ENCODE results near the gene NUCKS1.

Gene NUCKS1

GRCh38 chr1:205670150-205670446 lies 79.9 kb downstream of the NUCKS1 start:
- Histone ChIP-seq H3K4me3 (no peak overlapping the region), H3K27ac (no peak overlapping the region)
- TF ChIP-seq FOXP2 (optimal IDR thresholded peaks at IDR 0.05; ENCODE audit: control extremely low read depth, extremely low read length, insufficient read depth) (no peak), EZH2 (IDR thresholded peaks at IDR 0.05) (no peak), POLR2AphosphoS5 (IDR thresholded peaks at IDR 0.05; ENCODE audit: borderline replicate concordance, low read depth, low read length) (no peak)

DNA sequence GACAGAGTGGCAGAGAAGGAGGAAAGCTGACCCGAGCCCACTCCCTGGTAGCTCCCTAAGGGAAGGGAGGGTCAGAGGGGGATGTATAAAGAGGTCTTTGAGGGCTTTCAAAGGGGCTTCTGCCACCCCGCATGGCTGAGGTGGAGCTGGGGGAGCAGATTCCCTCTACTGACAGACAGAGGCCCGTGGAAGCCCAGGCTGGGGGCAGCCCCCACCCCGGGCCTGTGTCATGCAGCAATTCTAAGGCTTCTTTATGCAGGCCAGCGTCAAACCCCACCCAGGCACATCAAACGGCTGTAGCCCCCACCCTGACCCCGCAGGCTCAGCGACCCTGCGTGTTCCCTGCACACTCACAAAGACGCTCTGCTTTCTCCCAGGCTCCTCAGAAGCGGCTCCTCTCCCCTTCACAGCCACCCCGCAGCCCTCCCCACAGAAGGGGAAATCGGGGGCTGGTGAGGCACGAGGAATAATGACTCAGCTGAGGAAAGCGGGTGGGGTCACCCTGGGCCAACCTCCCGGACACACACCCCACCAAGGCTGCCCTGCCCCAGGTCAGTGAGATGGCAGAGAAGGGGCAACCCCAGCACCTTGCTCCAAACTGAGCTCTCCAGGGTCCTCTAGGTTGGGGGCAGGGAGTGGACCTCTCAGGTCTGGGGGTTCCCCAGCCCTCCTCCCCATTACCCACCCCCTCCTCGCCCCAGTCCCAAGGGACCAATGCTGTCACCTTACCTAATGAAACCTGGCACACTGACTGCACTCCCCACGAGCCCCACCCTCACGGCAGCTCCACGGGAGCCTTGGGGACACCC lies 80.4 kb downstream of the NUCKS1 start:
- no peak overlapping the region for H3K9ac ChIP-seq (ENCODE audit: insufficient read length)
- H3K27ac ChIP-seq = no peak overlapping the region
- H3K4me3 ChIP-seq = no peak overlapping the region
- H3K36me3 ChIP-seq (ENCODE audit: insufficient read depth, low read length) = no peaks in the 10 kb centered on the region
- TF ChIP-seq EZH2 (IDR thresholded peaks at IDR 0.05) (no peak), FOXP2 (optimal IDR thresholded peaks at IDR 0.05; ENCODE audit: control extremely low read depth, extremely low read length, insufficient read depth) (no peak), POLR2AphosphoS5 (IDR thresholded peaks at IDR 0.05; ENCODE audit: borderline replicate concordance, low read depth, low read length) (no peak)
- H3K9me3 ChIP-seq (ENCODE audit: low read depth, low read length) = no peaks in the 10 kb centered on the region
- no peak for DNase-seq (ENCODE audit: low read depth, low spot score)

More at GRCh38 chr1:205670150-205670446, 79.9 kb downstream of the NUCKS1 start:
- Histone ChIP-seq H3K36me3 (ENCODE audit: insufficient read depth, low read length) (no peaks in the 10 kb centered on the region), H3K9ac (ENCODE audit: insufficient read length) (no peak overlapping the region), H3K9me3 (ENCODE audit: low read depth, low read length) (no peaks in the 10 kb centered on the region)
- DNase-seq (ENCODE audit: low read depth, low spot score) = no peak

DNA sequence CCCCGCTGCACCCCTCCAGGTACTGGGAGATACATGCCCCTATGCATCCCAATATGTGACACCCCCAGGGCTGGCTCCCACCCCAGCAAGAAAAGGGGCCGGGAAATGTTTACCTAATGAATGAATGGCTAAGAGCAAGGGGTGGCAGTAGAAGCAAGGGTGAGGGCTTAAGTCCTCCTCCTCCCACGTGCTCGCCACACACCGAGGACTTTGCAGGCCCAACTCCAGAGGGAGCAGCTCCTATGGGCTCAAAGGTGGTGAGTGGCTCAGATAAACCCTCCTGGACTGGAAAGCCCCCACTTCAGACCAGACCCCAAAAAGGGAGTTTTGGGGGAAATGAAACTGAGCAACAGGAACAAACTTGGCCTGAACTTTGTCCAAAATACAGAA lies 81.0 kb downstream of the NUCKS1 start:
- no peak for DNase-seq (ENCODE audit: low read depth, low spot score)
- no peaks in the 10 kb centered on the region for H3K9me3 ChIP-seq (ENCODE audit: low read depth, low read length)
- no peak overlapping the region for H3K9ac ChIP-seq (ENCODE audit: insufficient read length)
- H3K36me3 ChIP-seq (ENCODE audit: insufficient read depth, low read length) = no peaks in the 10 kb centered on the region
- H3K27ac ChIP-seq = no peak overlapping the region
- TF ChIP-seq FOXP2 (optimal IDR thresholded peaks at IDR 0.05; ENCODE audit: control extremely low read depth, extremely low read length, insufficient read depth) (no peak), POLR2AphosphoS5 (IDR thresholded peaks at IDR 0.05; ENCODE audit: borderline replicate concordance, low read depth, low read length) (no peak), EZH2 (IDR thresholded peaks at IDR 0.05) (no peak)
- no peak overlapping the region for H3K4me3 ChIP-seq

- no peak overlapping the region for H3K4me3 ChIP-seq
Observed at GRCh38 chr1:205667909-205668643, 81.9 kb downstream of the NUCKS1 start.

GRCh38 chr1:205666372-205667166 lies 83.4 kb downstream of the NUCKS1 start:
- H3K9ac ChIP-seq (ENCODE audit: insufficient read length) = no peak overlapping the region
- no peak overlapping the region for H3K27ac ChIP-seq
- H3K36me3 ChIP-seq (ENCODE audit: insufficient read depth, low read length) = no peaks in the 10 kb centered on the region
- DNase-seq (ENCODE audit: low read depth, low spot score) = no peak
- H3K9me3 ChIP-seq (ENCODE audit: low read depth, low read length) = no peaks in the 10 kb centered on the region
- TF ChIP-seq EZH2 (IDR thresholded peaks at IDR 0.05) = no peak
- no peak for TF ChIP-seq FOXP2 (optimal IDR thresholded peaks at IDR 0.05; ENCODE audit: control extremely low read depth, extremely low read length, insufficient read depth)
- no peak for TF ChIP-seq POLR2AphosphoS5 (IDR thresholded peaks at IDR 0.05; ENCODE audit: borderline replicate concordance, low read depth, low read length)
- no peak overlapping the region for H3K4me3 ChIP-seq

More at GRCh38 chr1:205667909-205668643, 81.9 kb downstream of the NUCKS1 start:
- no peak overlapping the region for H3K9ac ChIP-seq (ENCODE audit: insufficient read length)
- H3K36me3 ChIP-seq (ENCODE audit: insufficient read depth, low read length) = no peaks in the 10 kb centered on the region
- DNase-seq (ENCODE audit: low read depth, low spot score) = no peak
- TF ChIP-seq EZH2 (IDR thresholded peaks at IDR 0.05) (no peak), FOXP2 (optimal IDR thresholded peaks at IDR 0.05; ENCODE audit: control extremely low read depth, extremely low read length, insufficient read depth) (no peak), POLR2AphosphoS5 (IDR thresholded peaks at IDR 0.05; ENCODE audit: borderline replicate concordance, low read depth, low read length) (no peak)
- H3K27ac ChIP-seq = no peak overlapping the region
- no peaks in the 10 kb centered on the region for H3K9me3 ChIP-seq (ENCODE audit: low read depth, low read length)

- Histone ChIP-seq H3K9ac (ENCODE audit: insufficient read length) (peak overlapping the region; percentile 20), H3K27ac (no peak overlapping the region), H3K36me3 (ENCODE audit: insufficient read depth, low read length) (no peaks in the 10 kb centered on the region), H3K9me3 (ENCODE audit: low read depth, low read length) (no peaks in the 10 kb centered on the region), H3K4me3 (peak overlapping the region; percentile 22; the same call in 1 of the 2 replicates)
- no peak for DNase-seq (ENCODE audit: low read depth, low spot score)
- TF ChIP-seq FOXP2 (optimal IDR thresholded peaks at IDR 0.05; ENCODE audit: control extremely low read depth, extremely low read length, insufficient read depth) (no peak), POLR2AphosphoS5 (IDR thresholded peaks at IDR 0.05; ENCODE audit: borderline replicate concordance, low read depth, low read length) (no peak), EZH2 (IDR thresholded peaks at IDR 0.05) (no peak)
Observed at GRCh38 chr1:205665201-205666045, 84.6 kb downstream of the NUCKS1 start.

- peak overlapping the region; percentile 20 for H3K9ac ChIP-seq (ENCODE audit: insufficient read length)
- no peaks in the 10 kb centered on the region for H3K9me3 ChIP-seq (ENCODE audit: low read depth, low read length)
- no peak overlapping the region for H3K27ac ChIP-seq
- 0 out of 2 replicates have a peak overlapping the region, but pooled peaks have one; percentile 22 for H3K4me3 ChIP-seq
- no peaks in the 10 kb centered on the region for H3K36me3 ChIP-seq (ENCODE audit: insufficient read depth, low read length)
- no peak for TF ChIP-seq FOXP2 (optimal IDR thresholded peaks at IDR 0.05; ENCODE audit: control extremely low read depth, extremely low read length, insufficient read depth)
- TF ChIP-seq EZH2 (IDR thresholded peaks at IDR 0.05) = no peak
- no peak for TF ChIP-seq POLR2AphosphoS5 (IDR thresholded peaks at IDR 0.05; ENCODE audit: borderline replicate concordance, low read depth, low read length)
- DNase-seq (ENCODE audit: low read depth, low spot score) = no peak
Observed at GRCh38 chr1:205664399-205665017, 85.5 kb downstream of the NUCKS1 start.

Data from SK-N-MC (cell line).